Neural cell (in vitro differentiated cells): Measurements from ENCODE around the gene IGSF9B.

Experiments used
- CTCF ChIP-seq: fragments of 450-650 bp; IDR thresholded peaks from 2 replicates; pipeline ENCODE4 v1.5.1; 2014; ENCODE audit warnings: antibody characterized with exemption, mild to moderate bottlenecking, moderate library complexity; ENCODE audit not compliant: poor library complexity, severe bottlenecking
- TAF1 ChIP-seq: IDR thresholded peaks from 2 replicates; pipeline ENCODE4 v1.6.1; 2012; ENCODE audit warnings: low read depth

DNA sequence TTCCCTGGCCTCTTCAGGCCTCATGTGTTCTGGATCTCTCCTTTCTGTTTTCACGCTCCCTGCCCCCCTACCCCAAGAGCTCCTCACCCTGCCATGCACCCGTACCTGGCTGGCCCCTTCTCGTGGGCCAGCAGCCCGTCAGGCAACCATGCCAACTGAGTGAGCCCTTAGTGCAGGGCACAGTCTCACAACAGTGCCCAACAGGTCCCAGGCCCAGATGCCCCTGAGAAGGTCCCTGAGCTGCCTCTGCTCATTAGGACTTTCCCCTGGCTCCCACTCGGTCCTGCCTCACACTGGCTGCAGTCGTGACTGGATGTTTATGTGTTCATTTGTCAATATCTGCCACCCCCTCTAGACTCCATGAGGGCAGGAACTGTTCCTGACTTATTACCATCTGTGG lies 44.8 kb upstream of the IGSF9B start:
- no peak for TF ChIP-seq CTCF
- no peak for TF ChIP-seq TAF1
